Measurements from ENCODE around the gene SREBF1.

SREBF1 gene

GRCh38 chr17:17809531-17810083 lies 27.2 kb downstream of the SREBF1 start:
- TF ChIP-seq, protein P1, sequence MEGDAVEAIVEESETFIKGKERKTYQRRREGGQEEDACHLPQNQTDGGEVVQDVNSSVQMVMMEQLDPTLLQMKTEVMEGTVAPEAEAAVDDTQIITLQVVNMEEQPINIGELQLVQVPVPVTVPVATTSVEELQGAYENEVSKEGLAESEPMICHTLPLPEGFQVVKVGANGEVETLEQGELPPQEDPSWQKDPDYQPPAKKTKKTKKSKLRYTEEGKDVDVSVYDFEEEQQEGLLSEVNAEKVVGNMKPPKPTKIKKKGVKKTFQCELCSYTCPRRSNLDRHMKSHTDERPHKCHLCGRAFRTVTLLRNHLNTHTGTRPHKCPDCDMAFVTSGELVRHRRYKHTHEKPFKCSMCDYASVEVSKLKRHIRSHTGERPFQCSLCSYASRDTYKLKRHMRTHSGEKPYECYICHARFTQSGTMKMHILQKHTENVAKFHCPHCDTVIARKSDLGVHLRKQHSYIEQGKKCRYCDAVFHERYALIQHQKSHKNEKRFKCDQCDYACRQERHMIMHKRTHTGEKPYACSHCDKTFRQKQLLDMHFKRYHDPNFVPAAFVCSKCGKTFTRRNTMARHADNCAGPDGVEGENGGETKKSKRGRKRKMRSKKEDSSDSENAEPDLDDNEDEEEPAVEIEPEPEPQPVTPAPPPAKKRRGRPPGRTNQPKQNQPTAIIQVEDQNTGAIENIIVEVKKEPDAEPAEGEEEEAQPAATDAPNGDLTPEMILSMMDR (IDR thresholded peaks at IDR 0.05), result no peak

DNA sequence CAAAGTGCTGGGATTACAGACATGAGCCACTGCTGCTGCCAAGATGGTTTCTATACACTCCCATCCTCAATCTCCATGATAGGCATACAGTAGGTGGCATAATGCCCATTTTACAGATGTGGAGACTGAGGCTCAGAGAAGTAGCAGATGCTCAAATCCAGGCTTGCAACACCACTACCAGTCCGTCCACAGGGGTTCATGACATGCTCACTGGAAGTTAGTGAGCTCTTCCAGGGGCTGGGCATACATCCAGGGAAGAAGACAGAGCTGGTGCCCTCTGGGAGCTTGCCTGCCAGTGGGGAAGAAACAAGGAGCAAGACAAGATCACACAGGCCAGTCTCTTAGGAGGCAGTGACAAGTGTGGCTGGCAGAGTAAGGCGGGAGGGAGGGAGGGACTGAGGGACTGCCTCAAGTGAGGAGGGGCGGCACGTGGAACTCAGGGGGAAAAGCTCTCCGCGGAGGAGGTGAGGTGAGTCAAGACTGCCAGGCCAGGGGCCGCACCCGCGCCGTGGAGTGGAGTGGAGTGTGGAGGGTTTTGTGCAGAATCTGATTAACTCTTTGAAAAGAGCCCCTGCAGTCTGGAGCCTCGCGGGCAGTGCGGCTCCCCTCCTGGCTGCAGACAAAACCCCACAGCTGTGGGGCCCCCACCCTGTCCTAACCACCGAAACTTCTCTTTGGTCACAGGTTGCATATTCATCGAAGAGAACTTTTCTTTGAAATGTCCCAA lies 27.9 kb downstream of the SREBF1 start:
- TF ChIP-seq, protein P1 (IDR thresholded peaks at IDR 0.05), result no peak

GRCh38 chr17:17807440-17807839 lies 29.3 kb downstream of the SREBF1 start:
- TF ChIP-seq, protein P1 (IDR thresholded peaks at IDR 0.05), result no peak

GRCh38 chr17:17806611-17807274 lies 30.0 kb downstream of the SREBF1 start:
- TF ChIP-seq, protein P1 (IDR thresholded peaks at IDR 0.05), result no peak

DNA sequence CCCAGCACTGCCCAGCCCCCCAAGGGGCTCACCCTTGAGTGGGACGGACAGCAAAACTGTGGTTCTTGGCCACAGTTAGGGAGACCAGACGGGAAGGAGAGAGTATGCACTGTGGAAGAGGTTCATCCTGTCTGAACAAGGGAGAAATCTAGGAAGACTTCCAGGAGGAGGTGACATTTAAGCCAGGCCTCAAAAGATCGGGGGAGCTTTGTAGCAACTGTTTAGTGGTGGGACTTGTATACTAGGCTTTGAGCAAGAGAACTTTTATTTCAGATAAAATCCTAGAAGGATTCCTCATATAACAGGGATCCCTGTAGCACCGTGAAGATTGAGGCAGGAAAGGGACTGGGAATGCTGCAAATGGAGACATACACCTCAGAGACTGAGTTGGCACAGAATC lies 30.8 kb downstream of the SREBF1 start:
- TF ChIP-seq, protein P1 (IDR thresholded peaks at IDR 0.05), result no peak

- TF ChIP-seq, protein P1 (IDR thresholded peaks at IDR 0.05), result no peak
Measured at GRCh38 chr17:17805575-17805974, 31.2 kb downstream of the SREBF1 start.

- TF ChIP-seq, protein P1 (IDR thresholded peaks at IDR 0.05), result no peak
Measured at GRCh38 chr17:17804007-17804406, 32.8 kb downstream of the SREBF1 start.
